Forelimb muscle (tissue), 1 donor: ENCODE results near the gene LILRB2. TPM values are rescaled to one million over a fixed set of nuclear protein-coding genes. Genes with fewer than 3 reads are reported as not detected.
"Not testable (repeated sequence)": the region's sequence is repeated elsewhere in the genome, so short reads cannot be mapped to it uniquely, and the experiment has no call there.

Source experiments
- DNase-seq: peaks from one replicate; pipeline ENCODE4 v3.0.0-alpha.2; 2013; ENCODE audit warnings: low read depth
- polyA plus RNA-seq: library from polyadenylated mRNA; unstranded; fragments of 120-200 nt; gene quantifications from one replicate; pipeline ENCODE4 v1.2.1, GENCODE V29; 2013; ENCODE audit not compliant: insufficient read length

LILRB2 gene
- polyA plus RNA-seq: 1.9 TPM

- no peak for DNase-seq
Measured at GRCh38 chr19:54281007-54281728, at the start of gene LILRB2. Gene LILRB2, minus strand, starts transcription at chr19:54281110. Its CDS starts 614 bp downstream, at chr19:54280496.

DNA sequence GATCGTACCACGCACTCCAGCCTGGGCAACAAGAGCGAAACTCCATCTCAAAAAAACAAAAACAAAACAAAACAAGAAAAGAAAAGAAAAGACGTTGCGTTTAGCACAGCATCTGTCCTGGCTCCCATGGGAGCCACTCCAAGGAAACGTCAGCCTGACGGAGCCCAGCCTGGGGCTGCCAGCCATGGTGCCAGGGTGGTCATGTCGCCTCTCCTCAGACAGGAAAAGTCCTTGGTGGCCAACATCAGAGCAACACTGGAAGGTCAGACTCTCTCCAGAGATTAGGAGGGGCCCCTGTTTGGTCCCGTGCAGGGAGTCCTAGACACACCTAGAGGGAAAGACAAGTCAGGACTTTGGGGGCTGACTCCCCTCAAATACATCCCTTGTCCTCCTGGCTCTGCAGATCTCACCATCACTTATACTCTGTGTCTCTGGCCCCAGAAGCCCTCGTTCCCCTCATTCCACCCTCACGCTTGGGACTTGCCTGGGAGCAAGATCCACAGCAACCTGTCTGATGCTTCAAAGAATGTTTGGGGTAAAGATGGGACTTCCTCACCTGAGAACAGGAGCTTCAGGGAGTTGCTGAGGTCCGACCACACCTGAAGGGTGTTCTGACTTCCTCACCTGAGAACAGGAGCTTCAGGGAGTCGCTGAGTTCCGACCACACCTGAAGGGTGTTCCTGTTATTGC is 48.7 kb upstream of the LILRB2 start:
- DNase-seq: no peak

GRCh38 chr19:54328781-54329180 is 47.9 kb upstream of the LILRB2 start:
- not testable (repeated sequence) for DNase-seq

DNA sequence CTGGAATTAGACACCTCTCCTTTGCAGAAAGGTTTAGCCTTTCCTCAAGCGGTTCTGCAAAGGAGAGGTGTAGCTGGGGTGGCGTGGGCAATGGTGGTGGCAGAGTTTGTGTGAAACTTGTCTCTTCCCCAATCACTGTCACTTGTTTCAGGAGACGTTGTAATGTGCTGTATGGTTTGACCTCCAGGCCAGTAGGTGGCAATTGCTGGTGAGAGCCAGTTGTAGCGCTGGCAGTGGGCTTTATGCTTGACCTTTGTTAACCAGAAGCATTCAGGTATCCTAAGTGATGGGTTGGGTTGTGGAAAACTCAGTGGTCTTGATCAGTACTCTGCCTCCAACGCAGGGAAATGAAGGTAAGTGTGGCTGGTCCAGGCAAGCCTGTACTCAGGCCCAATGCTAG is 44.7 kb upstream of the LILRB2 start:
- no peak for DNase-seq

- no peak for DNase-seq
Measured at GRCh38 chr19:54325194-54325621, 44.3 kb upstream of the LILRB2 start.

DNA sequence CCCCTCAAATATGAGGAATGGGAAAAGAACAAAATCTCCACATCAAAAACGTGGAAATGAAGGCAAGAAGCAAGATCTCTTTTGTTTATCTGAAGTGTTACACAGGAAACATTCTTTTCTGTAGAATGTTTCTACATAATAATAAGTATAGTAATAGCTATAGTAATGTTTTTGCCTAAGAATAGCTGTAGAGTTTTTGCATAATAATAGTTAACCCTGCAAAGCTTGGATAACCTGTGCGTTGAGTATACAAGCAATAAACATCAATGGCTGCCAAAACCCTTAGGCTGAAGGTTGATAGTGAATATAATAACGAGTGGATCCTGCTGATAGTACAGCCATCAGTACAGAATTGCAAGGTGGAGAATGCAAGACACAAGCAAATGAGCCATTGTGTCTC is 43.2 kb upstream of the LILRB2 start:
- no peak for DNase-seq

GRCh38 chr19:54322934-54323333 is 42.0 kb upstream of the LILRB2 start:
- DNase-seq: not testable (repeated sequence)

DNA sequence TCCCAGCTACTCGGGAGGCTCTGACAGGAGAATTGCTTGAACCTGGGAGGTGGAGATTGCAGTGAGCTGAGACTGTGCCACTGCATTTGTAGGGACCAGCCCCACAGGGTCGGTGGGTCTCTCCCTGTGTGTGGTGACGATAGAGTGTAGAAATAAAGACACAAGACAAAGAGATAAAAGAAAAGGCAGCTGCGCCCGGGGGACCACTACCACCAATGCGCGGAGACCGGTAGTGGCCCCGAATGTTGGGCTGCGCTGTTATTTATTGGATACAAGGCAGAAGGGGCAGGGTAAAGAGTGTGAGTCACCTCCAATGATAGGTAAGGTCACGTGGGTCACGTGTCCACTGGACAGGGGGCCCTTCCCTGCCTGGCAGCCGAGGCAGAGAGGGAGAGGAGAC is 41.4 kb upstream of the LILRB2 start:
- DNase-seq: not testable (repeated sequence)

GRCh38 chr19:54319892-54320670 is 39.2 kb upstream of the LILRB2 start:
- no peak for DNase-seq

DNA sequence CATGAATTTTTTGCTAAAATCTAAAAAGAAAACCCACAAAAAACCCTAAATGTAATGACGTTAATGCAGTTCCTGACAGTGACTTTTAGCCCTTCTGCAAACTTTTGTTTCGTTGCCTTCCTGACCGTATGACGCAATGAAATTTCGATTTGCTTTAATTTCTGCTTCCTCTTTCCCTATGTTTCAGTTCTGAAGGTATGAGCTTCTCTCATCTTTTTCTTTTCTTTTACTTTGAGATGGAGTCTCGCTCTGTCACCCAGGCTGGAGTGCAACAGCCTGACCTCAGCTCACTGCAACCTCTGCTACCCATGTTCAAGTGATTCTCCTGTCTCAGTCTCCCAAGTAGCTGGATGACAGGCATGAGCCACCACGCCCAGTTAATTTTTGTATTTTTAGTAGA is 38.1 kb upstream of the LILRB2 start:
- DNase-seq: no peak

DNA sequence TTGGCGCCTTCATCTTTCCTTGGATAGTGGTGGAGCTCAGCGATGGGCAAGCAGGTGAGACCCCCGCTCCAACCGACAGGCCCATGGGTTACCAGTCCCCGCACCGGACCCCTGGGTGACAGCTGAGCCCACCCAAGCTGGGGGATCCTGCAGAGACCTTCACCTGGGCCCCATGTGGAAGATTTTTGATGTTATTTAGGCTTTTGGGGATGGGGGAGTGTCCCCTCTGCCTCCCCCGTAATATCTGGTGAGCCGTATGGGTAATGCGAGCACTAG is 37.0 kb upstream of the LILRB2 start:
- DNase-seq: no peak

GRCh38 chr19:54317108-54317964 is 36.4 kb upstream of the LILRB2 start:
- DNase-seq: no peak

DNA sequence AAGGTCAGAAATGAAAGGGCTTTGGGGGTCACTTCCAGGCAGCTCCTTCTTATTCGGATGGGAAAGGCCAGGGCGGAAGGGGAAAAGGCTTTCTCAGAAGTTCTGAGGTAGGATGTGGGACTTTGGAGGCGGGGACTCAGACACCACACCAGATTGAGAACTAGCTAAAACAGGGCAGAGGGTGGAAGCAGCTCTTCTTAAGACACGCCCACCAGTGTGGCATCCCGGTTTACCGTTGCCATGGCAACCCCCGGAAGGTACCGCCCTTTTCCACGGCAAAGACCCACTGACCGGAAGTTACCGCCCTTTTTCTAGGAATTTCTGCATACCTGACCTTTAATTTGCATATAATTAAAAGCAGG is 35.8 kb upstream of the LILRB2 start:
- DNase-seq: no peak

- DNase-seq: no peak
Measured at GRCh38 chr19:54315956-54316355, 35.0 kb upstream of the LILRB2 start.

DNA sequence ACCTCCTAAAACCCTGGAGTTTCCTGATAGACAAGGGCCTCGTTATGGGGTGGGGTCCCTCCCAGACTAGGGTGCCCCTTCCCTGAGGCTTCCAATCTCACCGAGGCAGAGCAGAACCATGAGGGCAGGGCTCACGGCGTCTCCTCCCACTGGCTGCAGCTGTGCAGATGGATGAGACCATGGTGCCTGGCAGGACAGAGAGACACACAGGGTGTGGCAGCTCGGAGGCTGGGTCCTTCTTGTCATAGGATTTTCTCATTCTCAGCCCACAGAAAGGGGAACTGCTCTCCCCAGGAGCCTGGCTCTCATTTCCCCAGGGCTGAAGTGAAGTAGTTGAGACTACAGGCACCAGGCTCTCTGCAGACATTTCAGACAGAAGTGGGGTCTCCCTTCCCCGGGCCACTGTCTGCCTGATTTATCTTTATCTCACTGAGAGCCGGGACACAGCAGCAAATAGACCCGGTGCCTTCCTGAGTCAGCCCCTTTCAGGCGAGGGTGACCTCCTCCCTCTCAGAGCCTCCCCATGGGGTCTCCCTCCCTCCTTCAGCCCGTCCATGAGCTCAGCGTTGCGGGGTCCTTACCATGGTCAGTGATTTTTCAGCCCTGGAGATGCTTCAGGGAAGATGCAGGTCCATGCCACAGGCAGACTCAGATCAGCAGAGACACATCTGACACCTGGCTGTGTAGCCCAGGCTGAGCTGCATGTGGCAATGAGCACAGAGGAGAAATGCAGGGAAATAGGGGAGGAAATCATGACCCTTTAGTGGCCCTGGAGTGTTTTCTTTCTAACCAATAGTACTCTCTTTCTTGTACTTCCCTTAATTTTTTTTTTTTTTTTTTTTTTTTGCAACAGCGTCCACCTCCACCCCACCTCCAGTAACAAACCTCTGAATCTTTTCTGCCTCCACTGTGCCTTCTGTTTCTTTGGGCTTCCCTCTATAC is 31.8 kb upstream of the LILRB2 start, which contains the start of gene LILRA5:
TSS of gene LILRA5 (minus strand) at position 731 of the 942 bp plus-strand sequence. CDS start at position 584, 147 bp downstream.
- no peak for DNase-seq

- DNase-seq: no peak
Measured at GRCh38 chr19:54312011-54312410, 31.1 kb upstream of the LILRB2 start.

DNA sequence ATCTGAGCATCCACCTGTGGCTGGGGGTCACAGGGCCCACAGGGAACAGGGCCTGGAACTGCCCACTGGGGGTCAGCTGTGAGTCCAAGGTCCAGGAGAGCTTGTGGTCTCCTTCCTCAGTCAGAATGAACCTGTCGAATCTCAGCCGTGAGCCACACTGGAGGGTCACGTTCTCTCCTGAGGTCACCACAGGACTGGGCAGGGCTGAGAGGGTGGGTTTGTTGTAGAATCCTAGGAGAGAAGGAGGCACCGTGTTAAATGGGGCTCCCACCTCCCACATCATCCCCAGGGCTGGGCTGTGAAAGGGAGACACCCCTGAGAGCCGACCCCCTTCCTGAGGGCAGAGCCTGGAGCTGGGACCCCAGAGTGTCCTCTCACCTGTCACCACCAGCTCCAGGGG is 30.6 kb upstream of the LILRB2 start:
- no peak for DNase-seq

GRCh38 chr19:54310543-54310942 is 29.6 kb upstream of the LILRB2 start:
- no peak for DNase-seq

DNA sequence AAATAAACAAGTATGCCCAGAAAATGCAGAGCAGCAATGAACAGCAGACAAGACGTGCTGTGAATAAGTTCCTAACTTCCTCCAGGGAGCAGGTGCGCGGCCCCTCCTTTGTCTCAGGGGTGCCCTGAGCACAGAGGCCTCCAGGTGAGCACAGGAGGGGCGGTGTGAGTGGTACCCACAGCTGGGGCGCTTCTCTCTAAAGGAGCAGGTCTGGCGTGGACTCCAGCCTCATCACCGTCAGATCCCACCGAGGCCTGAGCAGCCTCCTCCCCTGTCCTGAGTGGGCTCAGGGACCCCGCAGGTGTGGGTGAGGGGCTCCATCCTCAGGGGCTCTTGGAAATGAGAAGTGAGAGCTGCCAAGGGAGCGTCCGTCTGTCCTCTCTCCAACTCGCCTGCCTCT is 28.9 kb upstream of the LILRB2 start:
- no peak for DNase-seq

- DNase-seq: no peak
Measured at GRCh38 chr19:54307389-54308020, 26.6 kb upstream of the LILRB2 start.
